IgD-negative memory B cell (primary cell): ENCODE measurements around the gene C5orf46. TPM values are rescaled to one million over a fixed set of nuclear protein-coding genes. Genes with fewer than 3 reads are reported as not detected.
"Not testable (repeated sequence)": the region's sequence is repeated elsewhere in the genome, so short reads cannot be mapped to it uniquely, and the experiment has no call there.

Experiments used
- H3K27ac Mint-ChIP-seq, 3 donors: one replicate each; pipeline ENCODE4 v1.8.0; 2020 to 2022; ENCODE audit warnings: mild to moderate bottlenecking in 3 of 3, mixed read lengths in 3 of 3, moderate library complexity in 1 of 3
- H3K27me3 Mint-ChIP-seq: one replicate; pipeline ENCODE4 v1.8.0; 2021; ENCODE audit warnings: mixed read lengths
- H3K36me3 Mint-ChIP-seq: one replicate; pipeline ENCODE4 v1.8.0; 2020; ENCODE audit warnings: mild to moderate bottlenecking, mixed read lengths
- H3K4me1 Mint-ChIP-seq, 3 donors: one replicate each; pipeline ENCODE4 v1.8.0; 2020 to 2022; ENCODE audit warnings: mixed read lengths in 3 of 3, mild to moderate bottlenecking in 1 of 3
- H3K4me3 Mint-ChIP-seq, 4 donors: one replicate each; pipeline ENCODE4 v1.8.0; 2020 to 2022; ENCODE audit warnings: mild to moderate bottlenecking in 4 of 4, mixed read lengths in 4 of 4, moderate library complexity in 3 of 4
- H3K9me3 Mint-ChIP-seq, 3 donors: one replicate each; pipeline ENCODE4 v1.8.0; 2020 to 2021; ENCODE audit warnings: mixed read lengths in 3 of 3, mild to moderate bottlenecking in 1 of 3
- polyA plus RNA-seq: library from polyadenylated mRNA; unstranded; fragments of 300-500 nt; fragmentation: Illumina TruSeq; gene quantifications from one replicate; pipeline ENCODE4 v1.2.3, GENCODE V29; 2021

C5orf46 gene
- not detected for polyA plus RNA-seq

- H3K4me1 Mint-ChIP-seq, result no peaks in the 10 kb centered on the region
- no peak within 1 kb of the TSS for H3K4me3 Mint-ChIP-seq
- no peak within 1 kb of the TSS for H3K27ac Mint-ChIP-seq
- H3K27me3 Mint-ChIP-seq, result peaks cover 1% of the 10 kb centered on the region
- no peaks in the 10 kb centered on the region for H3K36me3 Mint-ChIP-seq
- no peaks in the 10 kb centered on the region for H3K9me3 Mint-ChIP-seq
Observed at GRCh38 chr5:147906326-147907095, at the start of gene C5orf46. Gene C5orf46 (minus strand): TSS chr5:147906538. CDS start chr5:147906501, 37 bp downstream.

- no peak overlapping the region for H3K4me3 Mint-ChIP-seq
- no peaks in the 10 kb centered on the region for H3K36me3 Mint-ChIP-seq
- H3K9me3 Mint-ChIP-seq, result peaks cover 0 to 4% (median 0%) of the 10 kb centered on the region in 3 donors
- no peak overlapping the region for H3K27ac Mint-ChIP-seq
- H3K4me1 Mint-ChIP-seq, result no peaks in the 10 kb centered on the region
- H3K27me3 Mint-ChIP-seq, result peaks cover 2% of the 10 kb centered on the region
Observed at GRCh38 chr5:147954971-147955370, 48.6 kb upstream of the C5orf46 start.

GRCh38 chr5:147949711-147950573 lies 43.6 kb upstream of the C5orf46 start:
- no peaks in the 10 kb centered on the region for H3K9me3 Mint-ChIP-seq
- no peaks in the 10 kb centered on the region for H3K36me3 Mint-ChIP-seq
- H3K27me3 Mint-ChIP-seq, result no peaks in the 10 kb centered on the region
- no peak overlapping the region for H3K4me3 Mint-ChIP-seq
- no peak overlapping the region for H3K27ac Mint-ChIP-seq
- no peaks in the 10 kb centered on the region for H3K4me1 Mint-ChIP-seq

- not testable (repeated sequence) for H3K27ac Mint-ChIP-seq, H3K36me3 Mint-ChIP-seq, H3K4me1 Mint-ChIP-seq, H3K27me3 Mint-ChIP-seq, H3K4me3 Mint-ChIP-seq, H3K9me3 Mint-ChIP-seq
Observed at GRCh38 chr5:147946658-147947274, 40.4 kb upstream of the C5orf46 start.

GRCh38 chr5:147939431-147940114 lies 33.2 kb upstream of the C5orf46 start:
- no peaks in the 10 kb centered on the region for H3K27me3 Mint-ChIP-seq
- no peaks in the 10 kb centered on the region for H3K36me3 Mint-ChIP-seq
- H3K4me1 Mint-ChIP-seq, result peaks cover 0 to 1% (median 0%) of the 10 kb centered on the region in 3 donors
- H3K9me3 Mint-ChIP-seq, result no peaks in the 10 kb centered on the region
- no peak overlapping the region for H3K27ac Mint-ChIP-seq
- H3K4me3 Mint-ChIP-seq, result no peak overlapping the region

GRCh38 chr5:147935032-147935431 lies 28.7 kb upstream of the C5orf46 start:
- H3K27ac Mint-ChIP-seq, result no peak overlapping the region
- H3K27me3 Mint-ChIP-seq, result no peaks in the 10 kb centered on the region
- peaks cover 0 to 2% (median 1%) of the 10 kb centered on the region in 3 donors for H3K4me1 Mint-ChIP-seq
- peaks cover 0 to 2% (median 2%) of the 10 kb centered on the region in 3 donors for H3K9me3 Mint-ChIP-seq
- H3K36me3 Mint-ChIP-seq, result peaks cover under 1% of the 10 kb centered on the region
- no peak overlapping the region for H3K4me3 Mint-ChIP-seq

- H3K9me3 Mint-ChIP-seq, result peaks cover 2 to 5% (median 5%) of the 10 kb centered on the region in 3 donors
Observed at GRCh38 chr5:147930769-147931168, 24.4 kb upstream of the C5orf46 start.

GRCh38 chr5:147927901-147928300 lies 21.6 kb upstream of the C5orf46 start:
- H3K27me3 Mint-ChIP-seq, result no peaks in the 10 kb centered on the region
- H3K36me3 Mint-ChIP-seq, result peaks cover 1% of the 10 kb centered on the region
- no peak overlapping the region for H3K27ac Mint-ChIP-seq
- peaks cover 0 to 2% (median 0%) of the 10 kb centered on the region in 3 donors for H3K4me1 Mint-ChIP-seq
- peaks cover 2 to 5% (median 5%) of the 10 kb centered on the region in 3 donors for H3K9me3 Mint-ChIP-seq
- no peak overlapping the region for H3K4me3 Mint-ChIP-seq

More at GRCh38 chr5:147930769-147931168, 24.4 kb upstream of the C5orf46 start:
- Mint-ChIP-seq H3K36me3 (peaks cover 1% of the 10 kb centered on the region), H3K4me1 (peaks cover 0 to 2% (median 1%) of the 10 kb centered on the region in 3 donors), H3K27me3 (no peaks in the 10 kb centered on the region), H3K27ac (no peak overlapping the region), H3K4me3 (no peak overlapping the region)

- Mint-ChIP-seq H3K36me3 (peaks cover under 1% of the 10 kb centered on the region), H3K9me3 (peaks cover 3 to 5% (median 3%) of the 10 kb centered on the region in 3 donors), H3K4me1 (no peaks in the 10 kb centered on the region), H3K27me3 (no peaks in the 10 kb centered on the region), H3K4me3 (no peak overlapping the region), H3K27ac (no peak overlapping the region)
Observed at GRCh38 chr5:147925020-147925419, 18.7 kb upstream of the C5orf46 start.

- H3K4me1 Mint-ChIP-seq, result no peaks in the 10 kb centered on the region
- H3K36me3 Mint-ChIP-seq, result no peaks in the 10 kb centered on the region
- H3K9me3 Mint-ChIP-seq, result peaks cover 0 to 3% (median 1%) of the 10 kb centered on the region in 3 donors
- H3K4me3 Mint-ChIP-seq, result no peak overlapping the region
- H3K27me3 Mint-ChIP-seq, result no peaks in the 10 kb centered on the region
- no peak overlapping the region for H3K27ac Mint-ChIP-seq
Observed at GRCh38 chr5:147921136-147921535, 14.8 kb upstream of the C5orf46 start.

GRCh38 chr5:147920420-147921030 lies 14.2 kb upstream of the C5orf46 start:
- Mint-ChIP-seq H3K36me3 (no peaks in the 10 kb centered on the region), H3K27me3 (no peaks in the 10 kb centered on the region), H3K9me3 (peaks cover 0 to 3% (median 0%) of the 10 kb centered on the region in 3 donors), H3K27ac (no peak overlapping the region), H3K4me3 (no peak overlapping the region), H3K4me1 (no peaks in the 10 kb centered on the region)

- H3K27me3 Mint-ChIP-seq, result no peaks in the 10 kb centered on the region
- H3K27ac Mint-ChIP-seq, result no peak overlapping the region
- H3K4me3 Mint-ChIP-seq, result no peak overlapping the region
Observed at GRCh38 chr5:147918899-147919298, 12.6 kb upstream of the C5orf46 start.

GRCh38 chr5:147918101-147918685 lies 11.9 kb upstream of the C5orf46 start:
- Mint-ChIP-seq H3K9me3 (peaks cover 0 to 3% (median 0%) of the 10 kb centered on the region in 3 donors), H3K36me3 (no peaks in the 10 kb centered on the region), H3K4me3 (no peak overlapping the region), H3K4me1 (no peaks in the 10 kb centered on the region), H3K27me3 (no peaks in the 10 kb centered on the region), H3K27ac (no peak overlapping the region)

More at GRCh38 chr5:147918899-147919298, 12.6 kb upstream of the C5orf46 start:
- Mint-ChIP-seq H3K4me1 (no peaks in the 10 kb centered on the region), H3K36me3 (no peaks in the 10 kb centered on the region), H3K9me3 (peaks cover 0 to 3% (median 0%) of the 10 kb centered on the region in 3 donors)

GRCh38 chr5:147913786-147914185 lies 7.4 kb upstream of the C5orf46 start:
- Mint-ChIP-seq H3K27me3 (peaks cover 1% of the 10 kb centered on the region), H3K4me3 (no peak overlapping the region), H3K27ac (no peak overlapping the region)

More at GRCh38 chr5:147913786-147914185, 7.4 kb upstream of the C5orf46 start:
- Mint-ChIP-seq H3K4me1 (no peaks in the 10 kb centered on the region), H3K9me3 (peaks cover 0 to 2% (median 0%) of the 10 kb centered on the region in 3 donors), H3K36me3 (no peaks in the 10 kb centered on the region)
